NCI-H1417 (cell line): ENCODE measurements around the gene UMAD1.
A peak's percentile ranks its signal among the peaks of the same experiment; 100 is the strongest.

Experiments
- DNase-seq, 3 experiments: peaks; one replicate each; lab custom pipeline; 2025; lab: John Stamatoyannopoulos, UW

The UMAD1 gene

DNA sequence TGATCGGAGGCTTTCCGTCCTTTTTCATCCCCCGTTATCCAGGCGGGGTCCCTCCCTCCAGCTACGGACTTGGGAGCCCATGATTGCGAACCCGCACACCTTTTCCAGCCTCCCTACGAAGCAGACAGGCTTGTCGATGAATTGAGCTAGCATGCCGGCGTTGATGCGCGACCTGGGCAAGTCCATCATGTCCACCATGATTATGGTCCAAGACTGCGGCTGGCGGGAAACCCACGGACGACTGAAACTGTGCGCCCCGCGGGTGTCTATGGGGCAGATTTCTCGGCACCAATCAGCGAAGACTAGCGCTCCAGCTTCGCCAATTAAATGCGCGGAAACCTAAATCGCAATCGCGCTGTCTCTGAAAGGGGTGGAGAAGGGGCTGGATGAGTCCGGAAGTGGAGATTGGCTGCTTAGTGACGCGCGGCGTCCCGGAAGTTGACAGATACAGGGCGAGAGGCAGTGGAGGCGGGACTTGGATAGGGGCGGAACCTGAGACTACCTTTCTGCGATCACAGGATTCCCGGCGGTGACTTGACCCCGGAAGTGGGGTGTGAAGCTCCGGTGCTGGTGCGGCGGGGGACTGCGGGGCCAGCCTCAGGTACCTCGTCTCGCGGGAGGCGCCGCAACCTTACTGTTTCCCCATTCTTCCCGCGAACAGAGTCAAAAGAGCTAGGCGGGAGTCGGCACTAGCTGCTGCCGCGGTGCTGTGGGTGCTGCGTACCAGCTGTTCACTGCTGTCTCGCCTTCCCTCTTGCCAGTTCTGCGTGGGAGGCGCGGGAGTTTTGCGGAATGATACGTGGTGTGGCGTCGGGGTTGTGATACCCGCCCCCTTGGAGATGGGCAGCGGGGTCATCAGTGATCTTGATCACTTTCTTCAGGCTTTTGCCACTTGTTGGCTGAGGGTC, at the start of gene UMAD1:
Gene UMAD1 (plus strand): TSS at position 532 of the 908 bp plus-strand sequence. CDS start 32,620 bp downstream, outside the sequence.
- DNase-seq, result peak; percentile 98 to 100 (median 99)

DNA sequence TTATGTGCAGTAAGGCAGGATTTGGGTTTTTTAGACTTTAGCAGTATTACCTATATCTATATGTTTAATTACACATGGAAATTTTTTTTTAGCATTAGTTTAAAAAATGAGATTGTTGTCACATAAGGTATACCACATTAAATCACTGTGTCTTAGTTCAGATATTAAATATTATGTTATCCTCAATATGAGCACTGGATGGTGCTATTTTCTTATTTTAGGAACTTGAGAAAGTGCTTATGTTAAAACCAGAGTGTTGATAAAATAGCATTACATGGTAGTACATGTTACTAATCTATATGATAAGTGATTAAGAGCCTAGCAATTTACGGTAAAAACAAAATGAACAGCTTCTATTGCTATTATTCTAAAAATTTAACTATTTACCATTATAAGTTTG, 45.1 kb upstream of the UMAD1 start:
- peak in 2 of 3 experiments; percentile 42 to 65 for DNase-seq

DNA sequence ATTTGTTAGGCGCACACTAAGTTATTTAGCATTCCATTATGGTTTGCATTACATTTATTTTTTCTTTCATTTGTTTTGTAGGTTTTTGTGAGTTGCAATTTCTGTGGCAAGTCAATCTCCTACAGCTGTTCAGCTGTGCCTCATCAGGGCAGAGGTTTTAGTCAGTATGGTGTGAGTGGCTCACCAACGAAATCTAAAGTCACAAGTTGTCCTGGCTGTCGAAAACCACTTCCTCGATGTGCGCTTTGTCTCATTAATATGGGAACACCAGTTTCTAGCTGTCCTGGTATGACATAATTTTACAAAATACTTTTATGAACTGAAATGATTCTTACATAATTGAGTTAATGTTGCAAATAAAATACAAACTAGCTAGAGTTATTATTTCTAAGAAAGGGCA, 44.4 kb upstream of the UMAD1 start:
- DNase-seq, result no peak

DNA sequence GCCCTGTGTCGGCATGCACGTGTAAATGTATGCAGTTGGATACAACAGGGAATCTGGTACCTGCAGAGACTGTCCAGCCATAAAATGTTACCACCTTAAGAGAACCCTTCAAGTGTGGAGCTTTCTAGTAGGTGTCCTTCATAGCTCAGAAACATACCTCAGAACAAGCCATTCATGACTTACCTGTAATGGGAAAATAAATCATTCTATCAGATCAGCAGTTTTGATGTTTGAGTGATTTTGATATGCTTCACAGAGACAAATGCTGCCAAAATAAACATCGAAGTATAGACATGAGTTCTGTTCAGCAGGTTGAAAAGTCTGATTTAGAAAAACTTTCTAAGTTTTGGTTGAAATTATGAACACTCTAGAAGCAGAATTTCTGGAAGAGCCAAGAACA, 33.5 kb upstream of the UMAD1 start:
- no peak for DNase-seq

GRCh38 chr7:7609330-7609729, 31.2 kb upstream of the UMAD1 start:
- DNase-seq, result no peak

DNA sequence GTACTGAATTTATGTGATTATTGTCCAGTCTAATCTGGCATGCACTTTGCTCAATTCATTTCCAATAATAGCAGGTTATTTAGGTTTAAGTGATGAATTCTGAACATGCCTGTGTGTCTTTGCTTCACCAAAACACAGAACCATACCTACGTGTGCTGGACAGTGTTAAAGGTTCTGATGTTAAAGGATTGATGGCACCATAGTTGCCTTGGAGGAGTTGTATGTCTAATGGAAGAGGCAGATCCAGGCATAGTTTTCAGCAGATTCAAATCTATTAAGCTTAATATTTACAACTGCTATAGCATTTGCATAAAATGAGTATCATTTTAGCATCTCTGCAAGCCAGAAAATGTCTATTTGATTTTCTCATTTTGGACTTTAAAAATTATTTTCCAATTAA, 28.0 kb upstream of the UMAD1 start:
- no peak for DNase-seq

GRCh38 chr7:7613210-7613609, 27.3 kb upstream of the UMAD1 start:
- DNase-seq, result no peak

DNA sequence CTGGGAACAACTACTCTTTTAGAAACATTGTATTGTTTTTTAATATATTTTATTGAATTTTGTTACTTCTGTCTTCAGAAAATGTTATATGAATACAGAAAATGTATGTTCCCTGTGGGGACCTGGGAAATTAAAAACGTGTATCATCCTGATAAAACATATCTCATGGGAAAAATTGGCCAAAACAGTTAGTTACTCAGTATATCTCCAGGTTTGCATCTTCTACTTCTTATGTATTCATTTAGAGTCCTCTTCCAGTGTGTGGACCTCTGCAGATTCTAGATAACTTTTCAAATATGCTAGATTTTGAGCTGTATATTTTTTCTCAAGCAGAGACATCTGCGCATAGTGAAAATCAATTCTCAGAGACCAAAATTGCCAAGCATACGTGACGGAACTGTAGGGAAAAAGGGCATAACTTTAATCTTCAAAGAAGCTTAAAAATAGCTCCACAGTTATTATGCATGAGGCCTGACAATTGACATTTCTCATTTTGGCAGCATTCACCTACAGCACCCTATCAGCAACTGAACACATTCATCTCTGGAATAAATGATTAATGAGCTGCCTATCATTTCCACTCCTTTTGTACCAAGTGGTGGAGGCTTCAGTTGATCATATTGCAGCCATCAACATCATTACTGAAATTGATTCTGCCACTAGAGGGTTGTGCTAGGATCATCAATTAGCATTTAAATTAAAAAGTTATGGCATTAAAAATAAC, 26.4 kb upstream of the UMAD1 start:
- DNase-seq, result no peak

DNA sequence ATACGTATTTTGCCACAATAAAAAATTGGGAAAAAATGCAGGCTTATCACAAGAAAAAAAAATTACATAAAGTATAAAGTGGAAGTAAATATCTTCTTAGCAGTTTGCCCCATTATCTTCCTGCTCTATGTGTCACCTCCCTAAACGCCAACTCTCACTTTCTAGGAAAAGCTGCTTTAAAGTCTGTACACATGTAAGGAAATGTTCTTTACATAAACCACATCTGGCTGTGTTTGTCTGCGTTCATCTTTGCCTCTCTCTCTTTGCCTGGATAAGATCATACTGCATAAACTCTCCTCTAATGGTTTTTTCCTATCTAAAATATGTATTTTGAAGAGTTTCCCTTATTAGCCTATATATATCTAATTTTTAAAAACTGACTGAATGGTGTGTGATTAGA, 23.0 kb upstream of the UMAD1 start:
- no peak for DNase-seq

GRCh38 chr7:7618410-7618809, 22.1 kb upstream of the UMAD1 start:
- no peak for DNase-seq

DNA sequence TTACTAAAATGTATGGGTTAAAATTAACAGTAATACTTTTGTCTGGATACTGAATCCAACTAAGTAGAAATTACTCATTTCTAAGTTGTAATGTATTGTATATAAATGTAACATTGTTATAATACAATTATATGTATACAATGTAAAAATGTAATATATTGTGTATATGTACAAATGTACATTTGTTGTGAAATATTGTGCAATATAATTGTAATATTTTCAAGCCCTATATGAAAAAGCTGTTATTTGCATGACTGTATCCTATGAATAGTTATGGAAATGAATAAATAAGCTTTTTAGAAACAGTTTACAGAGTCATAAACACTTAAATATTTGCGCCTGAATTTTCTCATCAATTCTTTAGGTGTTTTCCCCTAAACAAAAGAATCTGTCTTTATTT, 20.3 kb upstream of the UMAD1 start:
- no peak for DNase-seq

DNA sequence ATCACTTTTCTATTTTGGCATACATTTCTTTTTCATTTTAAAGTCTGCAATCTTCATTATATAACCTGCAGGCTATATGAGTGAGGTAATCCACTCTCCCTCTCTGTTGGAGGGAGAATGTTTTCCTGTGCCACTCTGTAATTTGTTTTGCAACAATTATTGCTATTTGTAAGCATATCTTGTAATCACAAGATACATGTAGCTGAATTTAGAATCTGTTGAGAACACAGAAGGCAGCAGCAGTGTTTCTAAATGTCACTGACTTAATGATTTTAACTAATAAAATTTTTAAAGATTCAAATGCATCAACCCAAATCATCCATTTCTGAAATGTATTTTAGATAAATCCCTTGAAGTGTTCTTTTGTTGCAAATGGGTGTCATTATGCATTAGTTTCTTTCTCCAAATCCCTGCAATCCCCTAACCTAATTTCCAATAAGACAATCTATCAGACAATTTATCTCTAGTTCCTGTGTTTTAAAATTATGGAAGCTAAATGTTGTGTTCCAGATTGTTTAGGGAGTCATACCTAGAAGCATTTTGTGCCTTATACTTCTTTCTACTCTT, 19.8 kb upstream of the UMAD1 start:
- peak in 1 of 3 experiments; percentile 22 for DNase-seq

DNA sequence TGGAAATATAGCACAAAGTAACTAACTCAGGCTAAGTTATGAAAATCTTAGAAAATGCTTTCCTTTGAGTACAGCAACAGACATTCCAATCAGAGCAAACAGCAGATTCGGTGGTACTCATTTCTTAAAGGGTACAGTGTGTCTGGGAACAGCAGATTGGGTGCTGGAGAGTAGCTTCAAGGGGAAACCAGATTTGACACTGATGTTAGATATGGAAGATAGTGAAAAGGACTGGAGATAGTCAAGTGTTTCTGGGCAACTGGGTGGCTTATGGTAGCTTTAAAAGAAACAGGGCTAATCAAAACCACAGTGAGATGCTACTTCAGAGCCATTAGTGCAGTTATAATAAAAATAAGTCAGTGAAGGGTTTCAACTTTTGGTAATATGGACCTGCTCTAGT, 12.1 kb upstream of the UMAD1 start:
- no peak for DNase-seq

GRCh38 chr7:7630626-7631329, 9.8 kb upstream of the UMAD1 start:
- no peak for DNase-seq

DNA sequence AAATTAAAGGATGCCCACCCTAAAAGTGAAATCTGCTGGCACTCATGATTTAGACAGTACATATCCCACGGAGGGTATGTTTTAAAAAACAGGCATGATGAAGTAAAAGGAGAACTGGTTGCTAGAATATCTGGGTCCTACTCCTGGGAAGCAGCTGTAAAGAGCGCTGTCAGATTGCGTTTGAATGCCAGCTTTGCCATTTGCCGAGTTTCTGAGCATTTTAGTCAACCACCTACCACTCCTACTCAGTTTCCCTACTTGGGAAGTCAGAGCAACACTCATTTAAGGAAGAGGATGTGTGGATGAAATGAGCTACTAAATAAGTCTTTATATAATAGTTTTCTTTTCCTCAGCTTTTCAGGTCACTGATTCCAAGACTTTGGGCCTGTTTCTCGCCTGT, 1.1 kb upstream of the UMAD1 start:
- DNase-seq, result peak in 1 of 3 experiments; percentile 48

GRCh38 chr7:7639847-7640220, 718 bp upstream of the UMAD1 start:
- peak in 1 of 3 experiments; percentile 28 for DNase-seq

DNA sequence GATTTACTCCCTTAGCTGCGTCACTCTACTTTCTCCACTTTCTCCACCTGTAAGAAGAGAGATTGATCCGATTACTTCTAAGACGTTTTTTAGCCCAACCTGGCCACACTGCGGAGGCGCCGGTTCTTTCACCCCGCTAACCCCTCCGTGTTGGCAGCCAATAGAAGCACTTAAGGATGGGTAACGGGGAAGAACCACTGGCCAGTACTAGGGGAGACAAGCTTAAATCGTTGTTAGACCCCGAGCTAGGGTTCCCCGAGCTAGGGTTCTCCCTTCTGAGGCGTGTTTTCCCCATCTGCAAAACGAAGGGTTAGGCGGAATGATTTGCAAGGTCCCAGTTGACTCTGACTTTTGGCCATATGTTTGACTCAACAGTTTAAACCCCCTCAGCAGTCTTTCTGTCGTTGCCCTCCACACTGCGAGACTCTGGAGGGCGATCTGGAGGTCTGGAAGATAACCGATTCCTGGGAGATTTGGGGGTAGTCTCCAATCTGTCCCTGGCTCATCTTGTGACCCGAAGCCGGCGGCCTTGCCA, 644 bp downstream of the UMAD1 start:
- DNase-seq, result peak in 2 of 3 experiments; percentile 88 to 90

DNA sequence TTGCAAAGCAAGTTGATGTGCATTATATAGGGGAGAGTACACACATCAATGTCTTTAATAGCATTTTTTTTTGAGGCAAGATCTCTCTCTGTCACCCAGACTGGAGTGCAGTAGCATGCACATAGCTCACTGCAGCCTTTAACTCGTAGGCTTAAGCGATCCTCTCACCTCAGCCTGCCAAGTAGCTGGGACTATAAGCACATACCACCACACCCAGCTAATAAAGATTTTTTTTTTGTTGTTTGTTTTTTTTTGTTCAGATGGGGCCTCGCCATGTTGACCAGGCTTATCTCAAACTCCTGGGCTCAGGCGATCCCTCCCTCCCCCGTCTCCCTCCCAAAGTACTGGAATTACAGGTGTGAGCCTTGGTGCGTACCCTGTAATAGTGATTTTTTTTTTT, 1.5 kb downstream of the UMAD1 start:
- peak in 1 of 3 experiments; percentile 65 for DNase-seq

- DNase-seq, result no peak
Observed at GRCh38 chr7:7647495-7648036, 7.0 kb downstream of the UMAD1 start.

DNA sequence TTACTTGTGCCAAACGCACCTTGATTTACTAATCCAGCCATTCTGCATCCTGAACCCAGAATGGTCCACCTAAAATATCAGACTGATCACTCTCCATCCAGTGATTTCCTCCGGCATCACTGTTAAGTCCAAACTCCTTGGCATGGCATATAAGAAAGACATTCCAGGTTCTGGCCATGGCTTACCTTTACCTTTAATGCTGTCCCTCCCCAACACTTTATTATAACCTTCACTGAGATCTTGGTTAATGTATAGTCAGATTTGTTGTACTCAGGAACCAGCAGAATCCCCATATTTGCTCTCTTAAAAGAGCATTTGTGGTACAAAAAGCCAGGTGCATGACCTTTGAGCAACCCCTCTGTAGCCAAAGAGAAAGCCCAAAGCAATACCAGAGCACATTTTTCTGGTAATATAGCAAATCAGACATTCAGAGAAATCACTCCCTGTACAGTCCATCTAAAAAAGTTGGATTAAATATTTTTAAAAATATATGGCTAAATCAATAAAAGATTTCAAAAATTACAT, 10.2 kb downstream of the UMAD1 start:
- DNase-seq, result no peak

GRCh38 chr7:7651479-7651878, 10.9 kb downstream of the UMAD1 start:
- no peak for DNase-seq
